GM04503 (cell line): Measurements from ENCODE around the gene SSC5D.

ENCODE experiments used
- DNase-seq: peaks from one replicate; pipeline ENCODE4 v3.0.0-alpha.2; 2012; ENCODE audit warnings: low read depth

The SSC5D gene

GRCh38 chr19:55554741-55555152 lies 66.5 kb downstream of the SSC5D start:
- no peak for DNase-seq

- no peak for DNase-seq
These were observed 71.4 kb downstream of the SSC5D start for GRCh38 chr19:55559684-55560083.

DNA sequence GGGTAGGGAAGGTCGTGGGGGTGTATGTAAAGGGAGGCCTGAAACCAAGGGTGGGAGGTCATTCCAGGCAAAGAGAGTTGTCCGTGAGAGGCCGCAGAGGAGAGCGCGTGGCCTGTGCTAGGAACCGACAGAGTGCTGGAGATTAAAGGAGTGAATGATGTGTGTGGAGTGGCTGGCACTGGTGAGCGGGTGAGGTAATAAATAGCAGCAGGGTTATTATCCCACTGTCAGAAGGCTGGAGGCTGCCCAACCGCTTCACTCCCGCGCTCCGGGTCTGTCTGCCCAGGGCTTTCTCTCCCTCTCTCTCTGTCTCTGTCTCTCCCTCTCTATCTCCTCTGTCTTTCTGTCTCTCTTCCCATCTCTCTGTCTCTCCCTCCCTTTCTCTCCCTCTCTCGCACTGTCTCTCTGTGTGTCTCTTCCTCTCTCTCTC lies 75.0 kb downstream of the SSC5D start:
- DNase-seq, result no peak

DNA sequence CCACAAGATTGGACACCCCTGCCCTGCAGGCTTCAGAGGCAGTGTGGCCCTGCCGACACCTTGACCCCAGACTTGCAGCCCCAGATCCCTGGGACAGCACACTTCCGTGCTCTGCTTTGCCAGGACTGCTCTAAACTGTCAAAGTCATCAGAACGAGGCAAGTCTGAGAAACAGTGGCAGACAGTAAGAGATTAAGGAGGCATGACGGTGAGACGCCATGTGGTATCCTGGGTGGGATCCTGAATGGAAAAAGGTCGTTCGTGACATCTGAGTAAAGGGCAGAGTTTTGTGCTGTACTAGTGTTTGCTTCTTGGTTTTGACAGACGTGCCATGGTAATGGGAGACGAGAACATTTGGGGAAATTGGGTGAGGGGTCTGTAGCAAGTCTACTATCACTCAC lies 78.6 kb downstream of the SSC5D start:
- no peak for DNase-seq

DNA sequence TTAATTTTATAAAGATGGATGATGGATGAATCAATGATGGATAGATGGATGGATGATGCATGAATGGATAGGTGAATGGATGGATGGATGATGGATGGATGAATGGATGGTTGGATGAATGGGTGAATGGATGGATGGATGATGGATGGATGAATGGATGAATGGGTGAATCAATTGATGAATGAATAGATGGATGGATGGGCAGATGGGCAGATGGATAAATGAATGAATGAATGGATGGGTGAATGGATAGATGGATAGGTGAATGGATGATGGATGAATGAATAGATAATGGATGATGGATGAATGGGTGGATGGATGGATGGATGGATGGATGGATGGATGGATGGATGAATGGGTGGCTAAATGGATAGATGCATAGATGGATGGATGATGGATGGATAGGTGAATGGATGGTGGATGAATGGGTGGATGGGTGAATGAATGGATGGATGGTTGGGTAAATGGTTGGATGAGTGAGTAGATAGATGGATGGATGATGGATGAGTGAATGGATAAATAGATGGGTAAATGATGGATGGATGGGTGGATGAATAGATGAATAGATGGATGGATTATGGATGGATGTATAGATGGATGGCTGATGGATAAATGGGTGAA lies 79.6 kb downstream of the SSC5D start:
- no peak for DNase-seq
